OCI-LY1 (cell line): ENCODE results near the gene FGD3.

Source experiments
- CTCF ChIP-seq: fragments of 200-600 bp; sonication (generic), shearing (Covaris generic); IDR thresholded peaks from 2 replicates; pipeline ENCODE4 v1.5.1; 2017; ENCODE audit warnings: mild to moderate bottlenecking, antibody characterized with exemption, low read length, moderate library complexity, mixed read lengths
- EZH2 ChIP-seq: fragments of 200-600 bp; sonication (generic), shearing (Covaris generic); IDR thresholded peaks from 2 replicates; pipeline ENCODE4 v1.8.0; 2017; ENCODE audit warnings: borderline replicate concordance, mixed run types, mild to moderate bottlenecking, antibody characterized with exemption, low read length, moderate library complexity, mixed read lengths

DNA sequence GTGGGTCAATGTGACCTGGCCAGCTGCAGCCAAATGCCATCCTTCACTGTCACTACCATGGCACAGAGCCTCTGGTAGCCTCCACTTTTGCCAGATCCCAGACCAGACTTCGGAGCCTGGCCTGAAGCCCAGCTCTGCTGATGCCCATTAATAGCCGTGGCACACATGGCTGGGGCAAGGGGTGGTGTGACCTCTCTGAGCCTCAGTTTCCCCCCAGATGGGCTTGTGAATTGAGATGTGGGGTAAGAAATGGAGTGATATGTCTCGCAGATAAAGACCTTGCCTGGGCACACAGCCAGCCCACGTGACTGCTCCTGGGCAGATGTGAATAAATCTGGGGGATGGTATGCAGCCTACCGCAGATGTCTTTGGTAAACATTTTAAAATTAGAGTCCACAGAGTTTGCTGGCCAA, 125.1 kb downstream of the FGD3 start:
- TF ChIP-seq CTCF (no peak), EZH2 (no peak)
